Right cardiac atrium (tissue), 5 donors: ENCODE data around the gene PABPC1L. TPM values are rescaled to one million over a fixed set of nuclear protein-coding genes. Genes with fewer than 3 reads are reported as not detected.

ENCODE experiments used
- ATAC-seq, 2 donors: fragments of 200-7000 bp; cut with Tn5 transposase; one replicate each; pipeline versions ENCODE4 v1.8.0 to v1.9.1; 2020; ENCODE audit warnings: moderate library complexity in 2 of 2, mild to moderate bottlenecking in 1 of 2
- DNase-seq, 3 donors: peaks; one replicate each; pipeline ENCODE4 v3.0.0-alpha.2; 2020
- H3K27ac ChIP-seq: one replicate; pipeline ENCODE4 v1.5.1; 2013; ENCODE audit warnings: mild to moderate bottlenecking, low read length, control low read depth, moderate library complexity
- H3K27me3 ChIP-seq: one replicate; pipeline ENCODE4 v1.6.1; 2013; ENCODE audit not compliant: control insufficient read depth, insufficient read depth
- H3K4me1 ChIP-seq: one replicate; pipeline ENCODE4 v1.6.1; 2013; ENCODE audit warnings: low read length; ENCODE audit not compliant: control insufficient read depth, insufficient read depth
- H3K4me3 ChIP-seq: one replicate; pipeline ENCODE4 v1.5.1; 2013; ENCODE audit warnings: low read length, control low read depth
- H3K9me3 ChIP-seq: one replicate; pipeline ENCODE4 v1.6.1; 2013; ENCODE audit warnings: low read length; ENCODE audit not compliant: control insufficient read depth
- WGBS: extraction: QIAGEN DNeasy Blood & Tissue Kit; methylation state at CpG from one replicate; pipeline ENCODE4 v1.1.7; 2013; 5-methylcytosine and 5-hydroxymethylcytosine counted together
- intact Hi-C, 4 donors: fragments of 100-400 bp; cut with DNase I; formaldehyde crosslinking; loops; one replicate each; pipeline versions ENCODE4 v1.11.0 to v1.14.0; 2022 to 2023
- polyA plus RNA-seq: library from polyadenylated mRNA; stranded (reverse); fragments of 200-250 nt; gene quantifications from one replicate; pipeline ENCODE4 v1.2.3, GENCODE V29; 2013
- total RNA-seq, 4 donors: library from RNA; stranded (reverse); fragmentation: NEBNext Ultra II Directional; extraction: Animal tissue kit (Norgen Biotek cat#: 25700); gene quantifications; one replicate each; pipeline ENCODE4 v1.2.1, GENCODE V29; 2021
- donor health status: healthy with polysubstance abuse.
- donor health status: DM: no; HTN: yes; CAD: no.
- donor health status: DM: no; HTN: no; CAD: no.
- donor health status: DM: no; HTN: yes; CAD: no; lungs with severe emphysema.
- donor health status: DM: yes; HTN: yes; CAD: no.

Gene PABPC1L
- total and polyA plus RNA-seq, 5 donors = 3.3 to 5.3 (median 4.0) TPM

- WGBS = 93% methylated on average over 10 of the region's 10 CpGs
- ATAC-seq (no peak), DNase-seq (no peak)
- Histone ChIP-seq H3K27ac (no peak overlapping the region), H3K27me3 (no peaks in the 10 kb centered on the region), H3K9me3 (no peaks in the 10 kb centered on the region), H3K4me3 (no peak overlapping the region), H3K4me1 (no peaks in the 10 kb centered on the region)
- intact Hi-C loops = no loop called here
These were observed 8.9 kb downstream of the PABPC1L start for GRCh38 chr20:44918761-44919160.

DNA sequence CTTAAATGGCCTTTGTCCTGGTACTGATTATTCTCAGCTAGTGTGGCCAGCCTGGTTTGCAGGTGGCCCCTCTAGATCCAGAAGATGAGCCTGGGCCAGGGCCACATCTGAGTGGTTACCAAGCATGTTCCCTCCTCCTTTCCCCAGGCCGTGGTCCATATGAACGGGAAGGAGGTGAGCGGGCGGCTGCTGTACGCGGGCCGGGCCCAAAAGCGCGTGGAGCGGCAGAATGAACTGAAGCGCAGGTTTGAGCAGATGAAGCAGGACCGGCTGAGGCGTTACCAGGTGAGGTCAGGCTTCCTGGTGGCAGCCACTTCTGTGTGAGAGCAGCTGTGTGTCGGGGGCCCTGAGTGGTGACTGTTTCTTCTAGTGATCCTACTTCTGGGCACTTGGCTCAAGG is 11.6 kb downstream of the PABPC1L start:
- intact Hi-C loops = no loop called here
- 98% methylated on average over 14 of the region's 14 CpGs for WGBS
- H3K27me3 ChIP-seq = no peaks in the 10 kb centered on the region
- H3K4me1 ChIP-seq = no peaks in the 10 kb centered on the region
- no peaks in the 10 kb centered on the region for H3K9me3 ChIP-seq
- H3K27ac ChIP-seq = no peak overlapping the region
- DNase-seq (no peak), ATAC-seq (no peak)
- no peak overlapping the region for H3K4me3 ChIP-seq

- H3K27me3 ChIP-seq = no peaks in the 10 kb centered on the region
- H3K4me1 ChIP-seq = no peaks in the 10 kb centered on the region
- WGBS = 71% methylated on average over 4 of the region's 4 CpGs
- DNase-seq (no peak), ATAC-seq (no peak)
- intact Hi-C loops = no loop called here
- H3K27ac ChIP-seq = no peak overlapping the region
- H3K4me3 ChIP-seq = no peak overlapping the region
- no peaks in the 10 kb centered on the region for H3K9me3 ChIP-seq
These were observed 14.7 kb downstream of the PABPC1L start for GRCh38 chr20:44924541-44924940.

DNA sequence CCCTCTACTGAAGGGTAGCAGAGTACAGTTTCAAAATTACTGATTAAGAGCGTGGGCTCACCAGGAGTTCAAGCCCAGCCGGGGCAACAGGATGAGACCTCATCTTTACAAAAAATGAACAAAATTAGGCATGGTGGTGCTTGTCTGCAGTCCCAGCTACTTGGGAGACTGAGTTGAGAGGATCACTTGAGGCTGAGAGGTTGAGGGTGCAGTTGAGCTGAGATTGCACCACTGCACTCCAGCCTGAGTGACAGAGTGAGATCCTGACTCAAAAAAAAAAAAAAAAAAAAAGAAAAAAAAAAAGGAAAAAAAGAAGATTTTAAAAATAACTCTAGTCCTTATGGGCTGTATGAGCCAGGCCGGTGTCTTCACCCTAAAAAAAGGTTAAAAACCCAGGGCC is 18.7 kb downstream of the PABPC1L start:
- Histone ChIP-seq H3K4me1 (no peaks in the 10 kb centered on the region), H3K4me3 (no peak overlapping the region), H3K9me3 (no peaks in the 10 kb centered on the region), H3K27ac (no peak overlapping the region), H3K27me3 (no peaks in the 10 kb centered on the region)
- 83% methylated on average over 3 of the region's 3 CpGs for WGBS
- intact Hi-C loops = no loop called here
- ATAC-seq (no peak), DNase-seq (no peak)

DNA sequence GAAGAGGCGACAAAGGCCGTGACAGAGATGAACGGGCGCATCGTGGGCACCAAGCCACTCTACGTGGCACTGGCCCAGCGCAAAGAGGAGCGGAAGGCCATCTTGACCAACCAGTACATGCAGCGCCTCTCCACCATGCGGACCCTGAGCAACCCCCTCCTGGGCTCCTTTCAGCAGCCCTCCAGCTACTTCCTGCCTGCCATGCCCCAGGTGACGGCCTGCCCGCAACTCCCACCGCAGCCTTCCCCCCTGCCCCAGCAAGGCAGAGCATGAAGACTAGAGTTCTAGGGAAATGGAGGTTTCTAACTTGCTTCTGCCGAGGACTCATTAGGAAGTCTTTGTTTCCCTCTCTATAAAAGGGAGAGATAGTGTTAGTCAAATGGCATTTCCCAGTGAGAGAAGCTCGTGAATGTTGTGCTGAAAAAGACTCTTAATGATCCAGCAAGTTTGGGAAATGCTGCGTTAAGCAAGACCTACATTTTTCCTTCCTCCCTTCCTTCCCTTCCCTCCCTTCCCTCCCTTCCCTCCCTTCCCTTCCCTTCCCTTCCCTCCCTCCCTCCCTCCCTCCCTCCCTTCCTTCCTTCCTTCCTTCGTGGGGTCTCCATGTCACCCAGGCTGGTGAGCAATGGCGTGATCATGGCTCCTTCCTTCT is 20.8 kb downstream of the PABPC1L start:
- WGBS = 89% methylated on average over 18 of the region's 18 CpGs
- Histone ChIP-seq H3K4me1 (no peaks in the 10 kb centered on the region), H3K9me3 (no peaks in the 10 kb centered on the region), H3K4me3 (no peak overlapping the region), H3K27ac (no peak overlapping the region), H3K27me3 (no peaks in the 10 kb centered on the region)
- no peak for DNase-seq
- intact Hi-C loops = no loop called here
- no peak for ATAC-seq

GRCh38 chr20:44931911-44932310 is 22.1 kb downstream of the PABPC1L start:
- no peak overlapping the region for H3K27ac ChIP-seq
- no peaks in the 10 kb centered on the region for H3K27me3 ChIP-seq
- ATAC-seq (no peak), DNase-seq (no peak)
- H3K9me3 ChIP-seq = no peaks in the 10 kb centered on the region
- no peaks in the 10 kb centered on the region for H3K4me1 ChIP-seq
- no peak overlapping the region for H3K4me3 ChIP-seq
- WGBS = 83% methylated on average over 3 of the region's 3 CpGs
- intact Hi-C loops = no loop called here

DNA sequence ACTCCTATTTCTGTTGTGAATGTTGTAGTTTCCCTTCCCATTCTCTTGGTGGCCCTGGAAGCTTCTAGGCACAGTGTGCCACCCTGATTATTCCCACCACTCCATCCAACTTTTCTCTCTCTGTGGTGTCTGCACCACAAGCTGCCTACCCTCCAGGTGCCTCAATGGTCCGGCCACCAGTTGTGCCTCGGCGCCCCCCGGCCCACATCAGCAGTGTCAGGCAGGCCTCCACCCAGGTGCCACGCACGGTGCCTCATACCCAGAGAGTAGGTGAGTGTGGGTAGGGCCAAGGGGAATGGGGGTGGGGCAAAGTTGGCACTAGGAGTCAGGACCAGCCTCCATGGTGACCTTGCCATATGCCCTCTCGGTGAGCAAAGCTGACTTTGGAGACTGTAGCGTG is 23.1 kb downstream of the PABPC1L start:
- H3K27me3 ChIP-seq = no peaks in the 10 kb centered on the region
- no peak for DNase-seq
- no peak overlapping the region for H3K27ac ChIP-seq
- WGBS = 98% methylated on average over 8 of the region's 8 CpGs
- H3K4me1 ChIP-seq = no peaks in the 10 kb centered on the region
- no peak for ATAC-seq
- H3K9me3 ChIP-seq = no peaks in the 10 kb centered on the region
- intact Hi-C loops = no loop called here
- H3K4me3 ChIP-seq = no peak overlapping the region

DNA sequence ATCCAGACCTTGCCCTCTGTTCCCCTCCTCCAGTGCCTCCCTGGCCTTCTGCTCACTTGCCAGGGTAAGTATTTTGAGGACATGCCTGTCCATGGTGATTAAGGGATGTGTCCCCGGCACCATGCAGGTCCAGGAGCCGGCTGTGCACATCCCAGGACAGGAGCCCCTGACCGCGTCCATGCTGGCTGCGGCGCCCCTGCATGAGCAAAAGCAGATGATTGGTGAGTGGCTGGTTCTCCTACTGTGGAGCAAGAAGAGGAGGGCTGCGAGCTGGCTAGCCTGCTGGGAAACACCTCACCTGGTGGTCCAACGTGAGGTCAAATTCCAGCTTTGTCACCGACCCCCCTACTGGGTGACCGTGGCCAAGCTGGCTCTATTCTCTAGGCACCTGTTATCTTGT is 26.6 kb downstream of the PABPC1L start:
- intact Hi-C loops = no loop called here
- WGBS = 93% methylated on average over 10 of the region's 10 CpGs
- no peak for DNase-seq

GRCh38 chr20:44938637-44939036 is 28.8 kb downstream of the PABPC1L start:
- no peak for DNase-seq
- no peak overlapping the region for H3K27ac ChIP-seq
- no peaks in the 10 kb centered on the region for H3K27me3 ChIP-seq
- peak in 1 of 2 donors; percentile 36 for ATAC-seq
- no peaks in the 10 kb centered on the region for H3K9me3 ChIP-seq
- intact Hi-C loops = no loop called here
- H3K4me3 ChIP-seq = no peak overlapping the region
- 75% methylated on average over 9 of the region's 9 CpGs for WGBS
- H3K4me1 ChIP-seq = no peaks in the 10 kb centered on the region

More for the DNA sequence above, 26.6 kb downstream of the PABPC1L start:
- no peak overlapping the region for H3K27ac ChIP-seq
- no peak overlapping the region for H3K4me3 ChIP-seq
- no peaks in the 10 kb centered on the region for H3K4me1 ChIP-seq
- no peaks in the 10 kb centered on the region for H3K27me3 ChIP-seq
- no peak for ATAC-seq
- H3K9me3 ChIP-seq = no peaks in the 10 kb centered on the region

DNA sequence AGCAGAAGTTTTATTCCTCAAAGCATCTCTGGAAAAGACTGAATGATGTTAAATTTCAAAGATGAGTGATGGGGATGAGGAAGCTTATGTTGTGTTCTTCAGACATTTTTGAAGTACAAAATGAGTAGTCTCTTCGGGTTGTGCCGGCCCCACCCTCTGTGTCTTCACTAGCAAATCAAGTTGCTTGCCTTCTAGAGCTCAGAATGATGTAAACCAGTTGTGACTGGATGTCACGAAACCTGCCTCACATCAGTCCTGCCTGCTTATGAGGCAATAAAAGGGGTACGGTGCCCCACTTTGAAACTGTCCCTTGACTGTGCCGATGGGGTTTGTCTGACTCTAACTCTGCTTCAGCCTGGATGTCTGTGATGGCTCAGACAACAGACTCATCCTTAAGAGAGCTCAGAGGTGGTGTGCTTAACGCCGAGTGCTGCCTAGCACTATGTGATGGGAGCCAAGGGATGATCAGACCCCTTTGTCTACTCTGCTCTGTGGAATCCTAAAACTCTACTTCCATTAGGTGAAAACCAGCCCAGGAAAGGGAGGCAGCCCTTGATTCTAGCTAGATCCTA is 31.3 kb downstream of the PABPC1L start:
- Histone ChIP-seq H3K27ac (no peak overlapping the region), H3K4me3 (no peak overlapping the region), H3K27me3 (no peaks in the 10 kb centered on the region), H3K9me3 (no peaks in the 10 kb centered on the region), H3K4me1 (no peaks in the 10 kb centered on the region)
- WGBS = 89% methylated on average over 7 of the region's 7 CpGs
- DNase-seq (no peak), ATAC-seq (no peak)
- intact Hi-C loops = no loop called here

- H3K27ac ChIP-seq = no peak overlapping the region
- ATAC-seq = no peak
- no peak overlapping the region for H3K4me3 ChIP-seq
These were observed 32.6 kb downstream of the PABPC1L start for GRCh38 chr20:44942264-44942973.

More at GRCh38 chr20:44942264-44942973, 32.6 kb downstream of the PABPC1L start:
- 82% methylated on average over 4 of the region's 4 CpGs for WGBS
- DNase-seq = no peak
- Histone ChIP-seq H3K4me1 (no peaks in the 10 kb centered on the region), H3K27me3 (no peaks in the 10 kb centered on the region), H3K9me3 (no peaks in the 10 kb centered on the region)
- intact Hi-C loops = no loop called here
